Measurements from ENCODE around the gene BNC2. TPM values are rescaled to one million over a fixed set of nuclear protein-coding genes. Genes with fewer than 3 reads are reported as not detected.
"Not testable (repeated sequence)": the region's sequence is repeated elsewhere in the genome, so short reads cannot be mapped to it uniquely, and the experiment has no call there.

Gene BNC2
- total RNA-seq, 2 donors from 2014 or later = 0.32 TPM; not detected in 1

DNA sequence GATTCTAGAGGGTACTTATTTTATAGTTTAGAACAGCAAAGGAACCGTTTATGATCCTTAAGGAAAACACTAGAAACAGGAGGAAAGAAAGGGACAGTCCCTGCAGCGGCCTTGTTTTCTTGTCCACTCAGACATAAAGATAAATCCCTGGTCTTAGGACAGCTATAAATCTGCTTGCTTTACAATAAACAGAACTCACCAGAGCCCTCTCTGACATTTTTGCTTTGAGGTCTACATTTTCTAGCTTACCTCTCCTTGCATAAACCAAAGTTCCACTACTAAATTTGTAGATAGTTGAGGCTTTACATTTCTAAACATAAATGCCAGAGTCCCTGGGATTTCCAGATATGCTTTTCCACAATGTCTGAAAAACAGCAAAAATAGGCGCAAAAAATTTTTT lies 422.5 kb downstream of the BNC2 start:
- ATAC-seq (replicated peaks in 1 of 2) = no peak
- Mint-ChIP-seq H3K9me3 (peaks cover 0 to 3% of the 10 kb centered on the region in 2 donors), H3K4me3 (no peak overlapping the region), H3K27ac (no peak overlapping the region), H3K27me3 (ENCODE audit: low read depth) (no peaks in the 10 kb centered on the region), H3K36me3 (ENCODE audit: insufficient read depth in 2 of 2) (peaks cover 0 to 2% of the 10 kb centered on the region in 2 donors), H3K4me1 (ENCODE audit: low read depth) (no peaks in the 10 kb centered on the region)
- no peak for DNase-seq

DNA sequence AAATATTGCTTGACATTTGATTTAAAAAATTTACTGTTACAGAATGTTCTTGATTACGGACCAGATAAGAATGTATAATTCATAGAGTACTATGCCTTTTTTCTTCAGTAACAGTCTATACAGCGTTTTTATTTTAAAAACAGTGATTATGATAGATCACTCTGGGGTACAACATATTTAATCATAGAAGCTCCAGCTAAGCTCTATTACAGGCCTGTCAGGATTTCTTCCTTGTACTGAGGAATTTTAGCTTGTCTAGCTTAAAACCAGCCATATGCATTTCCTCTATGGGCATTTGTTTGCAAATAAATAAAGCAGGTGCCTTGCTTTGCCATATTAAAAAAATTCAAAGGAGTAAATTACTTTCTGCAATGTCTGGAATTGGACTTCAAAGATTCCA lies 423.8 kb downstream of the BNC2 start:
- H3K27ac Mint-ChIP-seq = no peak overlapping the region
- H3K36me3 Mint-ChIP-seq (ENCODE audit: insufficient read depth in 2 of 2) = no peaks in the 10 kb centered on the region
- no peaks in the 10 kb centered on the region for H3K4me1 Mint-ChIP-seq (ENCODE audit: low read depth)
- no peak overlapping the region for H3K4me3 Mint-ChIP-seq
- no peak for ATAC-seq (replicated peaks in 1 of 2)
- no peaks in the 10 kb centered on the region for H3K9me3 Mint-ChIP-seq
- DNase-seq = no peak
- no peaks in the 10 kb centered on the region for H3K27me3 Mint-ChIP-seq (ENCODE audit: low read depth)

DNA sequence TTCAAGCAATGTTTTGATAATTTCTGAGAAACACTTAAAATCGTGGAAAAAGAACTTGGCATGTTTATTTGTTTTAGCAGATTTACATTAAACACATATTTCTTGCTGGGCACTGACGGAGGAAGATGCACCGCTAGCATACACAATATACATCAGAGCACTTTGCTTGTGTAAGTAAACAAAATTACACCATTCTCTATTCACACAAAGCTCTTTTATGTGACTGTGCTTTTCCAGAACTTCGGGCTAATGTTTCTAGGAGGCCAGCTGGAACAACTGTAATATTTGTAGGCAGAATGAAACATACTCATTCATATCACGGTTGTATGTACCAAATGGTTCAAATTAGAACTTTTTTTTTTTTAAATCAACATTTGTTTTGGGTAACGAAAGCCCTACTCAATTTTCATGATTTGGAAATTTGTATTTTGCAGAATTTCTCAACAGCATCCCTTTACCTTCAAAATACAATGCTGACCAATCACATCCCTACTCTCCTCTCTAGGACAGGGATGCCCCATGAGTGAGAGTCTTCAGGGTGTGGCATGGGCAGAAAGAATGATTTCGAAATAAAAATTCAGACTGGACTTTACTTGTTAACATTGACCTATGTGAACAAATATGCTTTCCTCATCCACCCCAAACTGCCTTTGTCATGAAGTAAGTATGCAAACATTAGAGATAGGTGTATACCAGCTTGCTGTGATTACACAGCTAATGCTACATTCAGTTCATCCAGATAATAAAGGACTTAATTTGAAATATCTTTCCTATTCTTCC lies 425.1 kb downstream of the BNC2 start:
- H3K27ac Mint-ChIP-seq = no peak overlapping the region

DNA sequence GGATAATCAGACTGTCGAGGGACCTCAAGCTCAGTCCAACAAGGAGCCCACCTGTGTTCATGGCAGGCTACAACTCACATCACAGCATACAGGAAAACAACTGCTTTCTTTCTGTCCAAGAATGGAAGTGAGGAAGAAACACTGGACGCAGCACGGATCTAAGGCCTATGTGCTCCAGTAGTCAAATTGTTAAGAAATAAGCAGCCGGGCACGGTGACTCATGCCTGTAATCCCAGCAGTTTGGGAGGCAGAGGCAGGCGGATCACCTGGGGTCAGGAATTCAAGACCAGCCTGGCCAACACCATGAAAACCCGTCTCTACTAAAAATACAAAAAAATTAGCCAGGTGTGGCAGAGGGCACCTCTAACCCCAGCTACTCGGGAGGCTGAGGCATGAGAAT lies 427.8 kb downstream of the BNC2 start:
- H3K27me3 Mint-ChIP-seq (ENCODE audit: low read depth) = no peaks in the 10 kb centered on the region
- peaks cover 0 to 3% of the 10 kb centered on the region in 2 donors for H3K9me3 Mint-ChIP-seq
- no peak overlapping the region for H3K27ac Mint-ChIP-seq
- no peaks in the 10 kb centered on the region for H3K4me1 Mint-ChIP-seq (ENCODE audit: low read depth)
- no peaks in the 10 kb centered on the region for H3K36me3 Mint-ChIP-seq (ENCODE audit: insufficient read depth in 2 of 2)
- ATAC-seq (replicated peaks in 1 of 2) = no peak
- no peak for DNase-seq
- no peak overlapping the region for H3K4me3 Mint-ChIP-seq

More for the DNA sequence above, 425.1 kb downstream of the BNC2 start:
- H3K36me3 Mint-ChIP-seq (ENCODE audit: insufficient read depth in 2 of 2) = no peaks in the 10 kb centered on the region
- no peak overlapping the region for H3K4me3 Mint-ChIP-seq
- H3K27me3 Mint-ChIP-seq (ENCODE audit: low read depth) = no peaks in the 10 kb centered on the region
- ATAC-seq (replicated peaks in 1 of 2) (no peak), DNase-seq (no peak)
- H3K9me3 Mint-ChIP-seq = no peaks in the 10 kb centered on the region
- H3K4me1 Mint-ChIP-seq (ENCODE audit: low read depth) = no peaks in the 10 kb centered on the region

DNA sequence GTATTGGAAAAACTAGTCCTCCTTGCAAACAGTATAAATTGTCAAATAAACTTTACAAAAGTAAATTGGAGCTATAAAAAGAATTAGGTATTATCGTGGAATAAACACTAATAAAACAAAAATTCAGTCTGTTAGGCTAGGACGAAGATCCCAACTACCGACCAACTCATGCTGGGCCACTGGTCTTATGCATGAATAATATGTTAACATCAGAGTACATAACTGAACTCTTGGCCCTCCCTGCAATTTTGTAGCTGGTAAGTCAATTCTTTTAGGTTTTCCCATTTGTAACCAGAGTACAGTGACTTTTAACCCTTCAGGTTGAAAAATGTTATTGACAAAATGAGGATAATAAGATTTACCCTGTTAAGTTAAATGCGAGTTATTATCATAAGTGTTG lies 428.7 kb downstream of the BNC2 start:
- no peak for DNase-seq

DNA sequence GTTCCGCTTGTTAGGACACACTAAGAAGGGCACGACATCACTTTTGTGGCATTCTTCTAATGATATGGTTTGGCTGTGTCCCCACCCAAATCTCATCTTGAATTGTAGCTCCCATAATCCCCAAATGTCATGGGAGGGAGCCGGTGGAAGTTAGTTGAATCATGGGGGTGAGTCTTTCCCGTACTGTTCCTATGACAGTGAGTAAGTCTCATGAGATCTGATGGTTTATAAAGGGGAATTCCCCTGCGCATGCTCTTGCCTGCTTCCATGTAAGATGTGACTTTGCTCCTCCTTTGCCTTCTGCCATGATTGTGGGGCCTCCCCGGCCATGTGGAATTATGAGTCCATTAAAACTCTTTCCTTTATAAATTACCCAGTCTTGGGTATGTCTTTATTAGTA lies 431.6 kb downstream of the BNC2 start:
- not testable (repeated sequence) for H3K9me3 Mint-ChIP-seq; DNase-seq; H3K4me3 Mint-ChIP-seq; H3K27me3 Mint-ChIP-seq (ENCODE audit: low read depth); H3K27ac Mint-ChIP-seq; ATAC-seq (replicated peaks in 1 of 2); H3K4me1 Mint-ChIP-seq (ENCODE audit: low read depth); H3K36me3 Mint-ChIP-seq (ENCODE audit: insufficient read depth in 2 of 2)

More for the DNA sequence above, 428.7 kb downstream of the BNC2 start:
- H3K36me3 Mint-ChIP-seq (ENCODE audit: insufficient read depth in 2 of 2) = no peaks in the 10 kb centered on the region
- H3K4me3 Mint-ChIP-seq = no peak overlapping the region
- no peak for ATAC-seq (replicated peaks in 1 of 2)
- no peaks in the 10 kb centered on the region for H3K4me1 Mint-ChIP-seq (ENCODE audit: low read depth)
- no peaks in the 10 kb centered on the region for H3K27me3 Mint-ChIP-seq (ENCODE audit: low read depth)
- H3K27ac Mint-ChIP-seq = no peak overlapping the region
- H3K9me3 Mint-ChIP-seq = peaks cover 0 to 6% of the 10 kb centered on the region in 2 donors

DNA sequence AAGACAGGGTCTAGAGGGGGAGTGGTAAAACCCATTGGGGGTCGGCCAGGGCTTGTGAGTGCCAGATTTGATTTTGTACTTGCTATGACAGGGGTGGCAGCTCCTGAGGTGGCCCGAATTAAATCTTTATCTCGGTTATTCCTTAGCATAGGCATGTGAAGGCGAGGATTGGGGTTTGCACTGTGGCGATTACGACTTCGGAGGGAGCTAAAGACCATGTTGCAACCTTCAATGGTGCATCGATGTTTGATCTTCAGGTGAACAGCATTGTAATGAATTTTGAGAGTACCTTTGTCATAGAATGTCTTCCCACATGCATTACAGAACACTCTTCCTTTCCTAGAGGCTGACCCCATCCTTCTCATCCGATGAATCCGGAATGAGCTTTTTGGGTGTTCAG lies 433.9 kb downstream of the BNC2 start:
- ATAC-seq (replicated peaks in 1 of 2) (no peak), DNase-seq (no peak)
- Mint-ChIP-seq H3K27me3 (ENCODE audit: low read depth) (no peaks in the 10 kb centered on the region), H3K27ac (no peak overlapping the region), H3K4me1 (ENCODE audit: low read depth) (no peaks in the 10 kb centered on the region), H3K36me3 (ENCODE audit: insufficient read depth in 2 of 2) (peaks cover 0 to 2% of the 10 kb centered on the region in 2 donors), H3K9me3 (peaks cover 0 to 9% of the 10 kb centered on the region in 2 donors), H3K4me3 (no peak overlapping the region)

DNA sequence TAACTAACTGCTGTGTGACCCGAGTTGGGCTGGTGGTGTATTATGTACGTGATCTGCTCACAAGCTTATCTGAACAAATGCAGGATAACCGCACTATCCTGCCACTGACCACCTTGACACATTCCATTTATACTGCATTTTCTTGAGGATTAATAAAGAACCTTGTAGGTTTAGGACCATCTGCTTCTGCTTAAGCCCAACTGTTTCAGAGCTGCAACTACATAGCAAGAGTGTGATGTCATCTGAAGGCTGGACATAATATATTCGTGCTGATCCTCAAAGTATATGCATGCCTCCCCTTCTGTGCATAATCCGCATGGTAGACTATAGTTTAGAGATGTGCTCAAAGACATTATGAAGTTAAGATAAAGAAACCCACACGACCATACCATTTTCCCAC lies 435.9 kb downstream of the BNC2 start:
- H3K9me3 Mint-ChIP-seq = peaks cover 0 to 9% of the 10 kb centered on the region in 2 donors
- peaks cover 0 to 2% of the 10 kb centered on the region in 2 donors for H3K36me3 Mint-ChIP-seq (ENCODE audit: insufficient read depth in 2 of 2)
- ATAC-seq (replicated peaks in 1 of 2) (no peak), DNase-seq (no peak)
- no peak overlapping the region for H3K4me3 Mint-ChIP-seq
- no peak overlapping the region for H3K27ac Mint-ChIP-seq
- H3K4me1 Mint-ChIP-seq (ENCODE audit: low read depth) = no peaks in the 10 kb centered on the region
- H3K27me3 Mint-ChIP-seq (ENCODE audit: low read depth) = no peaks in the 10 kb centered on the region

DNA sequence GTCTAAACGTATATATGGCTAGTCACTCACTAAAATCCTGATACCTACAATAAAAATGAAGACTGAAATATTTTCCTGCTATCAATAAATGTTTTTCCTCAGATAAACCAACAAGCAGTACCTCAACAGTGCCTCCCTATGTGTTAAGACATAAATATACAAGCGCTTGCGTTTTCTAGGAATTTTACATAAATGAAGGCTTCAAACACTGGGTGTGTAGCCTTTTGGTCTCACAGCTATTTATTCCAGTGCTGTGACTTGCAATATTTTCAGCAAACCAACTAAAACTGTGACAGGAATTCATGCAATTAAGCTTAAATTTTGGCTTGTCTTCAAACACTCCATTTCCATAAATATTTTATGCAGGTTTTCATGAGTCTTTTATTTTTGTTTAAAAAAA lies 437.0 kb downstream of the BNC2 start:
- no peak for ATAC-seq (replicated peaks in 1 of 2)
- no peak overlapping the region for H3K27ac Mint-ChIP-seq
- no peaks in the 10 kb centered on the region for H3K4me1 Mint-ChIP-seq (ENCODE audit: low read depth)
- no peaks in the 10 kb centered on the region for H3K27me3 Mint-ChIP-seq (ENCODE audit: low read depth)
- H3K36me3 Mint-ChIP-seq (ENCODE audit: insufficient read depth in 2 of 2) = peaks cover 0 to 2% of the 10 kb centered on the region in 2 donors
- DNase-seq = no peak
- H3K4me3 Mint-ChIP-seq = no peak overlapping the region
- H3K9me3 Mint-ChIP-seq = peaks cover 0 to 7% of the 10 kb centered on the region in 2 donors

DNA sequence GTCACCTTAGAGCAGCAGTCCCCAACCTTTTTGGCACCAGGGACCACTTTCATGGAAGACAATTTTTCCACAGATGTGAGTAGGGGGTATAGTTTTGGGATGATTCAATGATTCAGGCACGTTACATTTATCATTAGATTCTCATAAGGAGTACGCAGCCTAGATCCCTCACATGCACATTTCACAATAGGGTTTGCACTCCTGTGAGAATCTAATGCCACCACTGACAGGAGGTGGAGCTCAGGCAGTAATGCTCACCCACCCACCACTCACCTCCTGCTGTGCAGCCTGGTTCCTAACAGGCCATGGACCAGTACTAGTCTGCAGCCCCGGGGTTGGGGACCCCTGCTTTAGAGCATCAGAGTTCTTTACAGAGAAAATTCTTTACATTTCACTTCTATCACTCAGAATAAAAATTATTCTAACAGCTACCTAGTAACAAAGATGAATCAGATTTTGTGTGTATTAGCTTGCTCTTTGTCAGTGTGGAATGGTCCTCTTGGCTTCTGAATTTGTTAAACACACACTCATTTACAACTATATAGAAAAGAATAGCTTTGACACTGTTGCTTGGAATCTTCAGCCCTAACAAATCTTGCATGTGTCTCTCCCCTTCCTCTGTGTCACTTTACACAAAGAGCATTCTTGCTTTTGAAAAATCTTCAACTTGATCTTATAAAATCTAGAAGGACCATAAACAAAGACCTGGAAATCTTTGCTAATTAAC lies 438.6 kb downstream of the BNC2 start:
- ATAC-seq (replicated peaks in 1 of 2) (no peak), DNase-seq (no peak)
- Mint-ChIP-seq H3K27ac (no peak overlapping the region), H3K36me3 (ENCODE audit: insufficient read depth in 2 of 2) (peaks cover 0 to 2% of the 10 kb centered on the region in 2 donors), H3K4me3 (no peak overlapping the region), H3K27me3 (ENCODE audit: low read depth) (no peaks in the 10 kb centered on the region), H3K9me3 (peaks cover 0 to 4% of the 10 kb centered on the region in 2 donors), H3K4me1 (ENCODE audit: low read depth) (no peaks in the 10 kb centered on the region)

DNA sequence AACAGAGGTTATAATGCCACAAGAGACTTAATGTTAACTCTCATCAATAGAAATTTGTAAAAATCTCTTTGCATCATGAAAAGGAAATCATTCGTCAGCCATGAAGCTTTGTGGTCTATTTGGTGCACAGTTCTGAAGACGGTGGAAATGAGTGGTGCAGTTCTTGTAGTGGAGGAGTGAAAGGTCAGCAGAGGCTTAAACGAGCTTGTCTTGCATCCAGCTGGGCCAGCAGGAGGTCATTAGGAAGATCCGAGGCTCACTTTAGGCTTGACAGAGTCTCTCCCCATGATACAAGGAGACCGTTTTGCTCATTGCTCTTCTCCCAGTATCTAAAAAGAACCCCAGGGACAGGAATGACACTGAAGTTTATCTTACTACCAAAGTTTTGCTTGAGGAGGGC lies 440.8 kb downstream of the BNC2 start:
- Mint-ChIP-seq H3K36me3 (ENCODE audit: insufficient read depth in 2 of 2) (no peaks in the 10 kb centered on the region), H3K27ac (no peak overlapping the region), H3K27me3 (ENCODE audit: low read depth) (no peaks in the 10 kb centered on the region), H3K4me1 (ENCODE audit: low read depth) (no peaks in the 10 kb centered on the region), H3K4me3 (no peak overlapping the region), H3K9me3 (no peaks in the 10 kb centered on the region)
- ATAC-seq (replicated peaks in 1 of 2) (no peak), DNase-seq (no peak)

DNA sequence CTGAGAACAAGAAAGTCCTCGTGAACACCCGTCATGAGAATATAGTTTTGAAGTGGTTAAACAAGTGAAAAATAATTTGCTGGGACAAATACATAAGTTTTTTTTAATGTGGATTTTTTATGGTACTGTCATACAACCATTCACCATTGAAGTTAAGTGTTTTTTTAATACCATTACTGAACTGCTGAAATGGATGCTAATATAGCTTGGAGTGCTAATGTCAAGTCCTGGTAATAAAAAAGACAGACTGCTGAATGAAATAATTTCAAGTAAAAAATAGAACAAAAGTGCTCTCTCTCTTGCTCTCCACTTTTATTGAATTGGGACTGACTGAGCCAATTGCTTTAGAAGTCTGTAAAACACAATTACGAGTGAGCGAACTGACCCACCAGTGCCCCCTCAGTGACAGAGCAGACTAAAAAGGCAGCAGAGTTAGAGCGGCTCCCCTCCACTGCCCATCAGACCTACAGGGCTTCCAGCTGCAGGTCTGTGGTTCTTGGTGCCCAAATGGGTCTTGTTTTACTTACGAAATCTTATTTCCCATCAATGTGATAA lies 442.5 kb downstream of the BNC2 start:
- Mint-ChIP-seq H3K4me3 (no peak overlapping the region), H3K9me3 (no peaks in the 10 kb centered on the region), H3K27ac (no peak overlapping the region), H3K36me3 (ENCODE audit: insufficient read depth in 2 of 2) (no peaks in the 10 kb centered on the region), H3K27me3 (ENCODE audit: low read depth) (no peaks in the 10 kb centered on the region), H3K4me1 (ENCODE audit: low read depth) (no peaks in the 10 kb centered on the region)
- ATAC-seq (replicated peaks in 1 of 2) (no peak), DNase-seq (no peak)

DNA sequence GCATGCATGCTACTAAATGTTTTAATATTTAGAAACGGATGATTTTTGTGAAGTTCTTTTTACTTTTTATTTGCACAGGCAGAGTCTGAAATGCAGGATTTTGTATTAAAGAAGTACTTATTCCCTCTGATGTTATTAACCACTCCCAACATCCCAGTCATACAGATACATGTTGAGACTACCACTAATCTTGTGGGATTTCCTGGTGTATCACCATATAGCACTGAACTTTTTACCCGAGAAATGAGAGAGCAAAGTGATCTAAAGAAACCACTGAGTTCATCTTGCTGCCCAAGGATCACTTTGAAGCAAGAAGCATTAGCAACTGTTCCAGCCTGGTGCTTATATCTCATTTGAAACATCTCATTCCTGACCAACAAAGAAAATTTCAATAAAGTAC lies 443.8 kb downstream of the BNC2 start:
- H3K9me3 Mint-ChIP-seq = no peaks in the 10 kb centered on the region
- ATAC-seq (replicated peaks in 1 of 2) (no peak), DNase-seq (no peak)
- no peak overlapping the region for H3K27ac Mint-ChIP-seq
- no peak overlapping the region for H3K4me3 Mint-ChIP-seq
- no peaks in the 10 kb centered on the region for H3K27me3 Mint-ChIP-seq (ENCODE audit: low read depth)
- no peaks in the 10 kb centered on the region for H3K4me1 Mint-ChIP-seq (ENCODE audit: low read depth)
- H3K36me3 Mint-ChIP-seq (ENCODE audit: insufficient read depth in 2 of 2) = no peaks in the 10 kb centered on the region
